Head of caudate nucleus (tissue), 42 donors: ENCODE results near the gene USP11.
"Not testable (repeated sequence)": the region's sequence is repeated elsewhere in the genome, so short reads cannot be mapped to it uniquely, and the experiment has no call there.

Source experiments
- DNase-seq, 42 donors: peaks; one replicate each; pipeline versions ENCODE4 v3.0.0 to v3.0.0-alpha.2; 2020 to 2021; ENCODE audit warnings: mixed read lengths in 7 of 42
- intact Hi-C: fragments of 100-400 bp; cut with DNase I; formaldehyde crosslinking; loops from one replicate; pipeline ENCODE4 v1.15.0; 2022

Gene USP11

DNA sequence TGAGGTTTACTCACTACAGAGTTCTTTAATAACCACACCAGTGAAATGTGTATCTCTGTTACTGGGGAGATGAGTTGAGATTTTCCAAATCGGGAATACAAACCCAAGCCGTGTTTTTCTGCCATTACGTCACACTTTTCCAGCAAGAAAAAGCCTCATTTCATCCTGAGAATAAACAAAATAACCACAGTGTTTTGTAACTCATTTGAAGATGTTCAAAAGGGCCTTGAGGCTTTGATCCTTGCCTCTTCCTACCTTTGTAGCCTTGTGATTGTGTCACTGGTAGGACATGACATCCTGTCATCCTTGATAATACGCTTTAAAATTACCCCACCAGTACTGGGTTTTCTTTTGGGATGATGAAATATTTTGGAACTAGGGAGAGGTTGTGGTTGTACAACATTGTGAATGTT, 2.9 kb downstream of the USP11 start:
- DNase-seq = no peak
- intact Hi-C loops = no loop called here

DNA sequence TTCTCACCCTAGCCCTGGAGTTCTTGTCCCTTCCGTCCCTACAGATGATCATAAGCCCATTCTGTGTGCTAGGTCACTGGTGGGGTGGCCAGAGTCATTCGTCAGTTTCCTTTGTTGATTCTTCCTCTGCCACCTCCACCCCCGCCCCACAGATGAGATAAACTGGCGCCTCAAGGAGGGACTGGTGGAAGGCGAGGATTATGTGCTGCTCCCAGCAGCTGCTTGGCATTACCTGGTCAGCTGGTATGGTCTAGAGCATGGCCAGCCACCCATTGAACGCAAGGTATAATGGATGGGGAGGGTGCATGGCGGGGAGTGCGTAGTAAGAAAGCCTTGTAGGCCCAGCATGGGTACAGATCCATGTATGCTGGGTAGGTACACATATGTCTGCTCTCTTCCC, 6.4 kb downstream of the USP11 start:
- DNase-seq = peak in 1 of 42 donors; percentile 8
- intact Hi-C loops = no loop called here

DNA sequence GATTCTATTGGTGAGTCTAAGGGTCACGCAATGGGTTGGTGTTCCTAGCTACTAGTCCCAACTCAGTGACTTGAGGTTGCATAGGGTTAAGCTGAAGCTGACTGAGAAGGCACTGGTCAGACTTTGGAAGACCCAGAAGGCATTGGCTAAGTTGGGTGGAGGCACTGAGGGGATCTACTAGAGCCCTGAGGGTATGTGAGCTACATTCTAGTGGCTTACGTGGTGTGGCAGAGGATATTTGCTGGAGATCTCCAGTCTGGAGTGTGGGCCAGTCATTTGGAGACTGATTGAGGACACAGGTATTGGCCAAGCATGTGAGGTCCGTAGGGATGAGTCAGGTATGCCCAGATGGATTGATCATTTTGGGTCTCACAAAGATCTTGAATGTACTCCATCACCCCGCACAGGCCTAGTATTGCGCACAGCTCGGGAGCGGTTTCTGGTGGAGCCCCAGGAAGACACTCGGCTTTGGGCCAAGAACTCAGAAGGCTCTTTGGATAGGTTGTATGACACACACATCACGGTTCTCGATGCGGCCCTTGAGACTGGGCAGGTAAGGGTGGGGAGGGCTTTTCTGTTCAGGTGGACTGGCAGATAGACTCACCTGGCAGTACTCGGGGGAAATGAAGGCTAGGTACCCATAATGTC, 7.2 kb downstream of the USP11 start:
- DNase-seq = no peak
- intact Hi-C loops = no loop called here

DNA sequence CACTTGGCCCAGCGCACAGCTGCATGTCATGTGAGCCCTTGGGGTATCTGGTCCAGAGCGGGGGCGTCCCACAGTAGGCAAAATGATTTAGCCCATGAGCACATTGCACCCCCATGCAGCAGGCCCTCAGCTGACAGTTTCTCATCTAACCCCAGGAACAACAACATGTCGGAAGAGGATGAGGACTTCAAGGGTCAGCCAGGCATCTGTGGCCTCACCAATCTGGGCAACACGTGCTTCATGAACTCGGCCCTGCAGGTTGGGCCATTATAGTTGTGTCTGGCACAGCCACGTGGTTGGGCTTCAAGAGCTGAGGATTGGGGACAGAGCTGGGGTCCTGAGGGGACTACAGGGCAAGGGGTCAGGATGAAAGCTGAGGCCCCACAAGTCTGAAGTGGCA, 7.8 kb downstream of the USP11 start:
- DNase-seq = peak in 1 of 42 donors; percentile 8
- intact Hi-C loops = no loop called here

DNA sequence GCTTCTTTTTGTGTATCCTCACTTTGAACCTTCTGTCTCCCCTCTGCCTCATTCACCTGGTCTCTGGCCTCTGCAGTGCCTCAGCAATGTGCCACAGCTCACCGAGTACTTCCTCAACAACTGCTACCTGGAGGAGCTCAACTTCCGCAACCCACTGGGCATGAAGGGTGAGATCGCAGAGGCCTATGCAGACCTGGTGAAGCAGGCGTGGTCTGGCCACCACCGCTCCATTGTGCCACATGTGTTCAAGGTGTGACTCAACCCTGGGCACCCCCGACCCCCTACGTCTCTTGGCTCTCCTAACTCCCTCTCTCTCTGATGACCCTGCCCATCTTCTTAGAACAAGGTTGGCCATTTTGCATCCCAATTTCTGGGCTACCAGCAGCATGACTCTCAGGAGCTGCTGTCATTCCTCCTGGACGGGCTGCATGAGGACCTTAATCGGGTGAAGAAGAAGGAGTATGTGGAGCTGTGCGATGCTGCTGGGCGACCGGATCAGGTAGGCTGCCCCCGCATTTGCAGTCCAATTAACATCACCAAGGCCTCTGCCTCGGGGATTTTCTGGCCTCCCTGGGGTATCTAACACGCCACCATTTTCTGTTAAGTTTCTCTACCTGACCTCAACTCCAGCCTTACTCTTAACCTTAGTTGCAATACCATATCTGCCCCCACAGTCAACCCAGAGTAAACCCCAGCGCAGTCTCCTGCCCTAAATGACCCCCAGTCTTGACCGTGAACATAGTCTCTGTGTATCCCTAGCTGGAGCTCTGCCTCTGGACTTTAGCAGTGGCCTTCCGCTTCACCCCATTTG, 8.6 kb downstream of the USP11 start:
- intact Hi-C loops = no loop called here
- DNase-seq = peak in 1 of 42 donors; percentile 9

DNA sequence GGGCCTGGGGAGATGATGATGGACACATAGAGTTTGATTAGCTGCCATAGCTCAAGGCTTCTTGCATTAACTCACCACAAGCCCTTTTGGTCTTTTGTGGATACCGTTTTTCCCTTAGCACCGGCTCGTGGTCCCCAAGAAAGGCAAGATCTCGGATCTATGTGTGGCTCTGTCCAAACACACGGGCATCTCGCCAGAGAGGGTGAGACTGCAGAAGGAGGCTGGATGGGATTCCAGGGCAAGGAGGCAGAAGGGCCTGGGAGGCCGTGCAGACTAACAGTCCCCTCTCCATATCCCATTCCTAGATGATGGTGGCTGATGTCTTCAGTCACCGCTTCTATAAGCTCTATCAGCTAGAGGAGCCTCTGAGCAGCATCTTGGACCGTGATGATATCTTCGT, 9.5 kb downstream of the USP11 start:
- DNase-seq = no peak

DNA sequence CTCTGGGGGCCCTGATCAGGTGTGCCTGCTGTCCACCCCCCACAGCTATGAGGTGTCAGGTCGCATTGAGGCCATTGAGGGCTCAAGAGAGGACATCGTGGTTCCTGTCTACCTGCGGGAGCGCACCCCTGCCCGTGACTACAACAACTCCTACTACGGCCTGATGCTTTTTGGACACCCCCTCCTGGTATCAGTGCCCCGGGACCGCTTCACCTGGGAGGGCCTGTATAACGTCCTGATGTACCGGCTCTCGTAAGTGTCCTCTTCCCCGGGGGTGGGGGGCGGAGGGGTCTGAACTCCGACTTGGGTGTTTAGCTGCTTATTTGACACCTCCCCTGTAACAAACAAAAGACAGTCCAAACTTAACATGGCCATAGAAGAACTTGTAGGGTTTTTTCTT, 10.5 kb downstream of the USP11 start:
- intact Hi-C loops = no loop called here

More for the DNA sequence above, 9.5 kb downstream of the USP11 start:
- intact Hi-C loops = no loop called here

DNA sequence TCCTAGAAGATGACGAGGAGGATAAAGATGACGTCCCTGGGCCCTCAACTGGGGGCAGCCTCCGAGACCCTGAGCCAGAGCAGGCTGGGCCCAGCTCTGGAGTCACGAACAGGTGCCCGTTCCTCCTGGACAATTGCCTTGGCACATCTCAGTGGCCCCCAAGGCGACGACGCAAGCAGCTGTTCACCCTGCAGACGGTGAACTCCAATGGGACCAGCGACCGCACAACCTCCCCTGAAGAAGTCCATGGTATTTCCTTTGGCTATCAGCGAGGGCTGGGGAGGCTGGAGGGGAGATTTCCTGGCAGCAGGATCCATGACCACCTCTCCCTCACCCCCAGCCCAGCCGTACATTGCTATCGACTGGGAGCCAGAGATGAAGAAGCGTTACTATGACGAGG, 11.9 kb downstream of the USP11 start:
- intact Hi-C loops = no loop called here
- DNase-seq = no peak

More for the DNA sequence above, 10.5 kb downstream of the USP11 start:
- no peak for DNase-seq

DNA sequence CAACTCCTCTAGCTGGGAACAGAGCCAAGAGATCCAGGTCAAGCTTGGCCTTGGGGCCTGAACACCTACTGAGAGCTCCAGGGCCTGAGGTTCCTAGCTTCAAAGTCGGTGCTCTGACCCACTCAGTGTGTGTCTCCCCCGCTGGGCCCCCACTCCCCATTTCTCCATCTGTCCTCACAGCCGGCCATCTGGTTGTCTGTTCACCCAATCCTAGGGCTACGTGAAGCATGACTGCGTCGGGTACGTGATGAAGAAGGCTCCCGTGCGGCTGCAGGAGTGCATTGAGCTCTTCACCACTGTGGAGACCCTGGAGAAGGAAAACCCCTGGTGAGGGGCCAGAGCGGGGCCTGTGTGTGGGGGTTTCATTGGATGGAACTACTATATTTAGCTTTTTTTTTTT, 12.3 kb downstream of the USP11 start:
- intact Hi-C loops = no loop called here
- no peak for DNase-seq

DNA sequence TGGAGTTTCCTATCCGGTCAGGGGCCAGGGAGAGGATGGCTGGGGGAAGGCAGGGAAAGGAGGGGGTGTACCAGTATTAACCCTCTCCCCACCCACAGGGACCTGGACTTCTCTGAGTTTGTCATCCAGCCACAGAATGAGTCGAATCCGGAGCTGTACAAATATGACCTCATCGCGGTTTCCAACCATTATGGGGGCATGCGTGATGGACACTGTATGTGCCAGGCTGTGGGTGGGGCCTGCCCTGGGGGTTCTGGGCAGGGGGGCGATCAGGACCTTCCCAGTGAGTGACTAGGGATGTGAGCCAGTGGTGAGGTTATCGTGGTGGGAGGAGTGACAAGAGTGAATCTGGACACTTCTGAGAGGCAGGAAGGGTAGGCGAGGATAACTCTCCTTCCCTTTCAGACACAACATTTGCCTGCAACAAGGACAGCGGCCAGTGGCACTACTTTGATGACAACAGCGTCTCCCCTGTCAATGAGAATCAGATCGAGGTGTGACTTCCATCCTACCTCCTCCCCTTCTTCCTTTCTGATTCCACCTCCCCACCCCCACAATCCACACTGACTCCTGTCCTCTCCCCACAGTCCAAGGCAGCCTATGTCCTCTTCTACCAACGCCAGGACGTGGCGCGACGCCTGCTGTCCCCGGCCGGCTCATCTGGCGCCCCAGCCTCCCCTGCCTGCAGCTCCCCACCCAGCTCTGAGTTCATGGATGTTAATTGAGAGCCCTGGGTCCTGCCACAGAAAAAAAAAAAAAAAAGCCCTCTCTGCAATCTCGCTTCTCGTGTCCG, 14.6 kb downstream of the USP11 start:
- intact Hi-C loops = no loop called here

DNA sequence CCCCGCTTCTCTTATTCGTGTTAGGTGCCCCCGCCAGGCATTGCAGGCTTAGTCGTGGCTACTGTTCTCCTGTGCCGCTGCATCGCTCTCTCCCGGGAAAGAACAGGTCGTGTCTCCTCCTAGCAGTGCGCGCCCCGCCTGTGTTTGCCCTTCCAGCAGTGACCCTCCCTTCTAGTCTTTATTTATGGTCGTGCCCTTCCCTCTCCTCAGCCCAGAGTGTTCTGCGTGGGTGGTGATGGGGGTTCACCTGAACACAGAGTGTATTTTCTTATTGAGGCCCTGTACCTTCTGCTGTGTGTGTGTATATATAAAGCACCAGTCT, 15.2 kb downstream of the USP11 start:
- intact Hi-C loops = no loop called here
- no peak for DNase-seq

More for the DNA sequence above, 14.6 kb downstream of the USP11 start:
- no peak for DNase-seq

DNA sequence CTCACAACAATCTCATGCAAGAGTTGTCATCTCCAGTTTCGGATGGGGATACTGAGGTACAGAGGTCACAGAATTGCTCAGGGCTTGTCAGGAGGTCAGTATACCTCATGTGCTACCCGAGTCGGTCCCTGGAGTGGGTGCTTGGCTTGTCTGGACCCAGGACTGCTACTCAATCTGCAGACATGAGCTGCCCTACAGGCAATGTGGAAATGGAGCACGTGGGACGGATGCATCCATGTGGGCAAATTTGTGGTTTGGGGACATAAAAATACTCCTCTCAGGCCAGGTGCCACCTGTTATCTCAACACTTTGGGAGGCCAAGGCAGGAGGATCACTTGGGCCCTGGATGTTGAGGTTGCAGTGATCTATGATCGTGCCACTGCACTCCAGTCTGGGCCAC, 15.8 kb downstream of the USP11 start:
- intact Hi-C loops = no loop called here
- no peak for DNase-seq

DNA sequence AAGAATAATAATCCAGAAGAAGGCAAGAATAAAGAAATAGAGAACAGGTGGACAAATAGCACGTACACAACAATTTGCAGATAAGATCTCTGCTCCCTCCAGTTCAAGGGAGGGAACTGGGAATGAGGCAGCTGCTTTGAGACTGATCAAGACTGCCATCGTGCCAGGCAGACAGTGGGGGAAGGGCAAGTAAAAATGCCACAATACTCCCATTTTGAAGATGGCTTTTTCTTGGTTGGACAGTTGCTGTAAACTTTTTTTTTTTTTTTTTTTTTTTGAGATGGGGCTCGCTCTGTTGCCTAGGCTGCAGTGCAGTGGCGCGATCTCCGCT, 17.2 kb downstream of the USP11 start:
- intact Hi-C loops = no loop called here
- DNase-seq = no peak

DNA sequence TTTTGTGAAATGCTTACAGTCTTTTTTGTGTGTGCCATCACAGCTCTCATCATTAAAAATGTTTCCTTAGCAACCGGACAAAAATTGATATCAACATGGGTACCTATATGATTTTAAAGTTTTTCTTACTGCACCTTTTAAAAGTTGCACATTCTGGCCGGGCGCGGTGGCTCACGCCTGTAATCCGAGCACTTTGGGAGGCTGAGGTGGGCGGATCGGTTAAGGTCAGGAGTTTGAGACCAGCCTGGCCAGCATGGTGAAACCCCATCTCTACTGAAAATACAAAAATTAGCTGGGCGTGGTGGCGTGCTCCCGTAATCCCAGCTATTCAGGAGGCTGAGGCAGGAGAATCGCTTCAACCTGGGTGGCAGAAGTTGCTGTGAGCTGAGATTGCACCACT, 24.8 kb downstream of the USP11 start:
- DNase-seq, intact Hi-C loops: not testable (repeated sequence)

DNA sequence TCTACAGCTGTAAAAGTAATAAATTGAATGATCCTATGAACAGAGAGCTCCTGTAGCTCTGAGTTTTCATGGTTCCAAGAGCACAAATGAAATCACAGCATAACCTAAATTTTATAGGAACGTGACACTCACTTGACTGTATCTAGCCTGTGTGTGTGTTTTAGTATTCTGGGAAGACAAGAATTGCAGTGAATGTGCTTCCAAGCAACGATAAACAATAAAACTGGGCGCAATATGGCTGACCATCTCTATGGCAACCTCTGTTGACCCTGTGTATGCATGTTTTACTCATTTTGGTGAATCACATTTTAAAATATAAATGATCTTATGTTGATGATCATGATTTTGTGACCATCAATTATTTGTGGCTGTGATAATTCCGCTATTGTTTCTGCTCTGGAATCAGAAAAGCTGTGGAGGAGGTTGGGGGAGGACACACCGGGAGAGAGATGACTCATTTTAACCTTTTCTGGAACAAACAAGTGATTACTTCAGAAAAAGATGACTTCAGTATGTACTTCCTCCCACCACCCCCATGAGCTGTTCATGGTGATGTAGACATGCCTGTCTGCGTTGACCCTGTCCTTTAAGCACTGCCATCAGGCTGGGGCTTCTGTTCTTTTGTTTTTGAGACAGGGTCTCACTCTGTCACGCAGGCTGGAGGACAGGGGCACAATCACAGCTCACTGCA, 31.8 kb downstream of the USP11 start:
- intact Hi-C loops = no loop called here
- DNase-seq = peak in 3 of 42 donors; percentile 8 to 47 (median 28)

DNA sequence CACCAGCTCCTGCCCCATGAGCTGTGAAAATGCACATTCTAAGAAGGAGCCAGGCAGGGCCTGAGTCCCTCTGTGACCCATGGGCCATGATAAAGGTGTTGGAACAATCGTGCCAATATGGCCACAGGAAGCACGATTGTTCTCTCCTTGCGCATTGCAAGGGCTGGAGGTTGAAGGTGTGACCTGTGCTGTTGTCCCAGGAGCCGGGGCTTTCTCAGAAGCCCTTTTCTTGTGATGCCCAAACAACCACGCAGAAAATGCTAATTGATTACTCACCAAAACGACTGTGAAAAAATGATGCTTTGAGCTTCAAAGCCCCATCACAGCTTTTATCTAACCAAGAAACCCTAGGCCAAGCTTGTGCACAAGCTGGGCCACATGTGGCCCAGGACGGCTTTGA, 33.8 kb downstream of the USP11 start:
- intact Hi-C loops = no loop called here
- DNase-seq = no peak

DNA sequence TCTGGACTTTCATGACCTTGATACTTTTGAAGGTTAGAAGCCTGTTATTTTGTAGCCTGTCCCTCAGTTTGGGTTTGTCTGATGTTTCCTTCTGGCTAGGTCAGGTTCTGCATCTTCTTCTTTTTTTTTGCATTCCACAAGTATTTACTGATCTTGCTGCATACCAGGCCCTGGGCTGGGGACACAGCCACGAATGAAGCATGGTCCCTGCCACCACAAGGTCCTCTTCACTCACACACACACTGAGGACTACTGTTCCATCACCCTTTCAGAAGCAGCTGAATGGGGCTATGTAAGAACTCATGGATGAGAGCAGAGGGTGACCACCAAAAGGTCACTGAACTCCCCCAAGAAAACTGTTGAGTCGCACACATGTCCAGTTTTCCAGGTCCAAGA, 39.2 kb downstream of the USP11 start:
- no peak for DNase-seq
- intact Hi-C loops = no loop called here

DNA sequence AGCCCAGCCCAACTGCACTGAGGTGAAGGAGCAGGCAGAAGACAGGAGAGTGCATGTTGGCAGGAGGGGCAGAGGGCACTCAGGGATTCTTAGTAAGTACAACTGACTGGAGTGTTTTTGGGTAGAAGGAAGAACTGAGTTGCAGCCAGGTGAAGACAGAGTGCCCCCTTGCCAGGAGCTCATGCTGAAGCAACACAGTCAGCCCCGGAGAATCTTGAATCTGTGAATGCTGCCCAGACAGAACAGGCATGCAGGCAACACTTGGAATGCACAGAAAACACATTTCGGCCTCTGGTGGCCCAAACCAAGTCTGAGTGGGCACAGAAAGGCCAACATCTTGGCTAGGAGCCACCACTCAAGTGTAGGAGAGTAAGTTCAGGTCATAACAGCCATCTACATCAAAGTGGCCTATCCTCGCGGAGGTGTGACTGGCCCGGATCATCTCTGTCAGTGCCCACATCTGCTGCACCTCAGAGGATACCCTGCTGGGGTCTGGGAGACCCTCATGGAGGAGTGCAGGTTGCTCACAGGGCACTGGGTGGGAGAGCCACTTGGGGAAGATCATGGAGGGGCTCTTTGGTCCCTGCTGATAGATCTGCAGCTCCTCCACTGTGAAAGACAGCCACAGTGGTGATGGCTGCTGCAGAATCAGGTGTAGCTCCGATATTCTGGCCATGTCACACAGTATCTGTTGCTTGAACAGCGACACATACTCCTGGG, 40.4 kb downstream of the USP11 start:
- no peak for DNase-seq

DNA sequence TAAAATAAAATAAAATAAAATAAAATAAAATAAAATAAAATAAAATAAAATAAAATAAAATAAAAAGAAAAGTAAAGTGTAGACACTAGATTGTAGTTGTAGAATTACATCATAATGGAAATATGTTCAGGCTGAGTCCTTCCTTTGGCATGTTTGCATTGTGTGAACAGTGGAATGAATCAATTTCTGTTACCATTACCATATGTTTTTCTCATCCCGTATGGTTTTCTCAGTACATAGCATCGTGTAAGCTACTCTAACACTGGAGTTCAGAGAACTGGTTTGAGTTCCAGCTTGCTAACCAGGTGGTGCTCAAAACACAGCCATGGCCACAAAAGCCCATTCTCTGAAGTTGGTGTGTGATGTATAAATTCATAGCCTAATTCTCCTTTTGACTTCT, 45.9 kb downstream of the USP11 start:
- intact Hi-C loops = no loop called here

More for the DNA sequence above, 40.4 kb downstream of the USP11 start:
- intact Hi-C loops = no loop called here

More for the DNA sequence above, 45.9 kb downstream of the USP11 start:
- no peak for DNase-seq
